HG02840 (cell line): Measurements from ENCODE around the gene VEGFD.

ENCODE experiments used
- ATAC-seq: cut with Tn5 transposase; IDR thresholded peaks from one replicate; pipeline ENCODE4 v1.9.1; 2021; ENCODE audit warnings: mild to moderate bottlenecking, moderate library complexity, moderate number of reproducible peaks; ENCODE audit not compliant: unreplicated experiment, low FRiP score

VEGFD gene

DNA sequence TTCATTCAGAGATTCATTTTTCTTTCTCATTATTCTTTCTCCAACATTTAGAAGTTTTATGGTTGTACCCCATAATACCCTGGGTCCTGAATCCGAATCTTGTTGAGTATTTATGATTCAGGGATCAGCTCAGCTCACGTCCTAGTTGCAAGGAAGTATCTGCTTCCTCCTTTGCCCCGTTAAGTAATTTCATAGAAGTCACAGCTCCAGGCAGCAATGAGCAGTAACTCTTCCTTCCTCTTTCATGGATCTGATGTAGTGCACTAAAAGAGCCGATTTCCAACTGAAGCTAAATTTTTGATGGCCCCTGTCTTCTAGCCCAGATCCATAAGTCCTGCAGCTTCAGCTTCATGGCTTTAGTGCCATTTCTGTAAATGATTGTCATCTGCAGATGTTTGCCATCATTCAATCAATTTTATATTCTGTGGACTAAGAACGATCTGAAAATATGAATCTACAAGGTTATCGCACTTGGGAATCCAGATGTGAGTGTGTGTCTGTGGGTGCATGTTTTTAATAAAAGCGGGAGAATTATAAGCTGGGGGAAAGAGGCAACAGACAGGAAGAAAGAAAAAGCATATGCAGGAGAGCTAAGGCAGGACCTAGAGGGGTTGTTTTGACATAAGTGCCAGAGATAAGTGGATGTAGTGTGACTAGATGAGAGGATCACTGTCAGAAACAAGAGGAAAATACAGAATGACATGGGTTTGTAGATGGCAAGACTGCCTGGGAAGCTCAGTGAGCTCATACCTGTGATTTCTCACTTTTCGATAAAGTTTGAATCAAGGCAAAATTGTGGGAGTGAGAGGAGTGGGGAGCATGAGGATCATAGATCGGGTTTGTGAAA lies 17.5 kb downstream of the VEGFD start:
- ATAC-seq = no peak

DNA sequence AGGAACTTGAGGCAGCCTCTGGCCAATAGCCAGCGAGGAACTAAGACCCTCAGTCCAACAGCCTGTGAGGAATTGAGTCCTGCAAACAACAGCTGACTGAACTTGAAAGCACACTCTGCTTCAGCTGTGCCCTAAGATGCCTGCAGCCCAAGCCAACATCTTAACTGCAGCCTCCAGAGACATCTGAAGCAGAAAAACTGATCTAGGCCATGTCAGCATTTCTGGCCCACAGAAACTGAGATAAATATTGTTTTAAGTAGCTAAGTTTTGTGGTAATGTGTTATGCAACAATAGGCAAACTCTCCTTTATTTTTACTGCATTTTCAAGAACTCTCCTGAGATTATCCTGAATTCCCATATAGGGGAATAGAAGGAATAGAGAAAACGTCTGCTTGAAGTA lies 24.5 kb downstream of the VEGFD start:
- no peak for ATAC-seq

DNA sequence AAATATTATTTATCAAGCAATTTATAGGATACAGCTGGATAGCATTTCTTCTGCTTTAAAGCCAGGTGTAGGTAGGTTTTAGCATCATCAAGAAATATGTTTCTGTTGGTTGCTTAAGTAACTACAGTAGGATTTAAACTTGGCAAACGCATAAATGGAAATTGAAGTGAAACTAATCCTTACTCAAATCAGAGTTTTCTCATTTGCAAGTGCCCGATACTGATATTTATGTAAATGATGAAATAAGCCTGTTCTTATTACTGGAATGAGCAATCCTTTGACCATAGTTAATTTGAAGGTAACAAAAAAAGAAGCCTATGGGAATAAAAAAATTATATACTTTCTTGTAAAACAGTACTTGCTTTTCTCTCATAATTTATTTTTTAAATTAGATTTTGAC lies 25.7 kb downstream of the VEGFD start:
- no peak for ATAC-seq

DNA sequence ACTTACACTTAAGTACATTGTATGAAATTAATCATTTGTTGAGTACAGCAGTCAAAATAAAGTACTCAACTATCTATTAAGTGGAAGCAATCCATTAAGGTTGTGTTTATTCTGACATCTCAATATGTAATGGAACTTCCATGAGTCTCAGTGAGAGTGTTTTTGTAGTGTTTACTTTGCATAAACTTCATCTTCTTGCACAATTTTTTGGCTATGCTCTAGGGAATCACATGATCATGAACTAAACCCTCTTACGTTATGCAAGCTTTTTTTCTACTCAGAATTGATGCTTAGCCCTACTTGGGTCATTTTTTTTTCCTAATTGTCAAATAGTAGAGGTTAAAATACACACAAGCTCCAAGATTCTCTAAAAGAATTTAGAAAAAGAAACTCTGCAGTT lies 27.8 kb downstream of the VEGFD start:
- ATAC-seq = no peak

DNA sequence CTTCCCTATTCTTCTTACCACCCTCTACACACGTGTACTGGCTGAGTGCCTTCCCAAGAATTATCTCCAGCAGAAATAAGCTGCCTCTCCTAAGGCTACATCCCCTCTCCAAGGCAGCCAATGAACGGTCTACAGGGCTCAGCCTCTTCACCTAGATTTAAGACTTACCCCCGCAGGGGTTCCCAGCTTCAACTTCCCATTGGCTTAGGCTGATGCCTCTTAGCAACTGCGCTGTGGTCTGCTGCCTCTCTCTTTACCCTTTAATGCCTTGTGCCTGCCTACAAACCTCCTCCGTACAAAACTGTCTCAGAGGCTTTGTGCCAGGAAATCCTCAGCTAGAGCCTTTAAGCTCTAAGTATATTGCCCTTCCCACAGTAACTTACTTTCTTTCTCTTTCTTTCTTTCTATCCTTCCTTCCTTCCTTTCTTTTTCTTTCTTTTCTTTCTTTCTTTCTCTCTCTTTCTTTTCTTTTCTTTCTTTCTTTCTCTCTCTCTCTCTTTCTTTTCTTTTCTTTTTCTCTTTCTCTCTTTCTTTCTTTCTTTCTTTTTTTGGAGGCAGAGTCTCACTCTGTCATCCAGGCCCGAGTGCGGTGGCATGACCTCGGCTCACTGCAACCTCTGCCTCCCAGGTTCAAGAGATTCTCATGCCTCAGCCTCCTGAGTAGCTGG lies 33.8 kb downstream of the VEGFD start:
- ATAC-seq = no peak

DNA sequence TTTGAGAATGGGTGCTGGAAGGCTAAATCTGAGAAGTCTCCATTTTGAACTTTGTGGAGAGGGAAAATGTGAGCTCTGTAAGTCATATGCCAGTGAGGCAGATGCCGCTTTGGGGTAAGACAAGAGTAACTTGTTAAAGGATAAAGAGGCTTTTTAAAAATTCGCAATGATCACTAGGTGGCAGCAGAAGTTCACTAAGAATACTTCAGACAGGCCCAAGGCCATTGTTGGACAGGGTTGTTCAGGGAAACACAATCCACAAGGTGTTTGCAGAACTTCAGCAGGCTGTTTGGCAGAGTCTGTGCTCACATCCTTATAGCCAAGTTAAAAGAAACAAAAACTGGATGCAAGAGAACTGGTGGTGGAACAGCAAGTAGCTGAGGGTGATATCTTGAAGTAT lies 35.2 kb downstream of the VEGFD start:
- ATAC-seq = no peak

DNA sequence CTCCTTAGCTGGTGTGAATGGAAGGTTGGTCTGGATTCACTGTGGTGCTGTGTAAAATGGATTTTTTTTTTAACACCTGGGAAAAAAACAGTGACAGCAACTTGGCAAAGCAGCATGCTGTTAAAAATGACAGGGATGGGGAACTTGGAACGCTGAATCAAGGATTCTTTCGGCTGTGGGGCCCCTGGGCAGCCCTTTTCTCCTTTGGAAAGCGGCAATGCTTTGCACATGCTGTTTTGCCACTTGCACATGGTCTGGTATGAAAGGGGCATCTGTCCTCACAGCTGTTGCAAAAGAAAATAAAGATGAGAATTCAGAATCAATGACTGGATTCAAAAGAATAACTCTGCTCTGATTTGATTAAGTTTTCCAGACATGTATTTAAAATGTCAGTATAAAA lies 38.2 kb downstream of the VEGFD start:
- no peak for ATAC-seq

DNA sequence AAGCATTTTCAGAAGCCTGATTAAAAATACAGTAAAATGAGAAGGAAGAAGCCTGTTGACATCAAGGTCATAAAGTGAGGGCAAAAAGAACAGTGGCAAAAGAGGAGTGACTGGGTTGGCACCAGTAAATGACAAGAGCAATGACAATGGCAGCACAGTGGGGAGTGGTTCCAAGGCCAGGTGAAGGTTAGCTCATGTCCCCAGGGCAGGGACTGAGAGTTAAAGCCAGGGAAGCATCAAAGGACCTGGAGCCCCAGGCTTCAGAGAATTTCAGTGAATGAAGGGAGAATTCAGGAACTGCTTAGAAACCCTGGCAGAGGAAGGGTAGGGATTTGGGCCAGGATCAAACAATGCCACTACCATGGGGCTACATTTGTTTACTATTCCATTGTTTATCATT lies 40.1 kb downstream of the VEGFD start:
- ATAC-seq = no peak

DNA sequence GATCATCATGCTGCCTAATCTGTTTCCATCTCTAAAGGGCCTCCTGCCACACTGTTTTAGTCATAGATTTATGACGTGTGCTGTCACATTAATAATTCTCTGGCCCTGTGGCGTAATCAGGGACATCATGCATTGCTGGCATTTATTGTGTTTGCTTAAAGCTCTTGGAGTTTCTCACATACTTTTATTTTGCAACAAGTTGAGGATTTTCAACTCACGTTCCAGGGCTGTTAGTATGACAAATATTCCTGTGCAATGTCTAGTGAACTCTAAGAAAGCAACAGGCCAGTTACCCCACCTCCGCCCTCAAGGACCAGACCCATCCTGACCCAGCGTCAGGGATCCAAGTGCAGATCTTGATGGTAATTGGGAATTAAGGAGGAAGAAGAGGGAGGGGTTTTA lies 41.1 kb downstream of the VEGFD start:
- ATAC-seq = no peak

DNA sequence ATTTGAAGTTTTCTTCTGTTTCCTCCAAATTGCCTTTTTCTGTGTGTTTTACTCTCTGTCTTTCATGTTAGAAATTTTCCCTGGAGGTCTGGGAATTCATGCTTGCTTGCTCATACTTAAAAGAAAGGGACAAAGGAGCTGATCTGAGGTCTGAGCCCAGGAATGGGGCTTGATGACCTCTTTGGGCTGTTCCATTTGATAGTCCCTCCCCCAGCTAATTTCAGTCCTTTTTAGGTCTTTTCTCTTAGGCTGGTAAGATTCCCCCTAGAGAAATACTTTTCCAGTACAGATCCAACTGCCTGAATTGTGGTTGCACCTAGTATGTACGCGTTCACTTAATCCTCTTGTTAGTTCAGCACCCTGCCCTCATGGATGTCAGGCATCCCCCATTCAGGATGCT lies 43.3 kb downstream of the VEGFD start:
- no peak for ATAC-seq

DNA sequence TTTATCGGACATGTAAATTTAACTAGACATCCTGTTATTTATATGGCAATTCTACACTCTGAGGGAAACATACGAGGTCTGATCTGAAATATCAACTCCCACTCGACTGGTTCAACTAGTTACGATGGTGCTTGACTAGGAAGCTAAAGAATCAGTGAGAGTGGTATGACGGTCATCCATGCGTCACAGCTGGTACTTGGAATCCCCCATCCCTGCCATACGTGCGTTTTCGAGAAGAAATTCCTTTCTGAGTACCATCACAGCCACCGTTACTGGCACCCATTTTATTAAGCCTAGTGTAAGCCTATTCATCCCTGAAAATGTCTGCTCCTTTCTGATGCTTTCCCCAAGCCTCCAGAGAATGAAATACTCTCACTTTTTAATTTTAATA lies 48.2 kb downstream of the VEGFD start:
- no peak for ATAC-seq

DNA sequence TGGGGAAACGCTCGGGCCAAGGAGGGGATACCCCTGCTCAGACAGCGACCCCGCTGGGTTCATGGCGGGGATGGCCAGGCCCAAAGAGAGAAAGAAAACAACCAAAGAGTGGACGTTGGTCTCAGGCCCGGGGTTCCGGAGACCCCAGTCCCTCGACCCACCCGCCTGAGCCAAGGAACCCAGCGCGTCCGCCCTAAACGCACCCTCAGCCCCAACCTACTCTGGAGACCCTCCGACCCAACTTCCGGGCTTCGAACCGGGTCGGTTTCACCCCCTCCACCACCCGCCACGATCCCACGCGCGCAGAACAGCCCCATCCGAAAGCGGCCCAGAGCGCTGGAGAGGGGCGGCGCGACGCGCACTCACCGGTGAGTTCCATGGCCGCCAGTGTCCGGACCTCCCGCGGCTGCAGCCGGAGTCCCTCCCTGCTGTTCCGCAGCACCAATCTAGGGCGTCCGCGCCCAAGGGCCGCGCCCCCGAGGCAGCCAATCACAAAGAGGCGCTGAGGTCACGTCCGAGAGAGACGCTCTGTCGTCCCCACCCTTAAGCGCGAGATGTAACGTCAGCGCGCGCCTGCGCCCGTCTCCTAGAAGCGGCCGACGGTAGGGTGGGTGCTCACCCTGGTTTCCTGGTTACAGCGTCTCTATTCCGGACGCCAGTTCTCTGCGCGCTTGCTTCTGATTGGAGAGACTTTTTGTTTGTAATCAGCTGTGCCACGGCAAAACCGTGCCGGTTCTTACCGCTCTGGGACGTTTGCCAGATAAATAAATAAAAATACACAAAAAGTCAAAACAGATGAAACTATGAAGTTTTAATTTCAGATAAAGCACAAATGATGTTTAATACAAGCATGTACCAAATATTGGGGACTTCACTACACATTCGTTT lies 48.8 kb downstream of the VEGFD start, which contains the start of gene PIGA:
Gene PIGA, minus strand, starts transcription at position 389 of the 888 bp plus-strand sequence. CDS start 3,593 bp downstream, outside the sequence.
- peak; percentile 100 for ATAC-seq

DNA sequence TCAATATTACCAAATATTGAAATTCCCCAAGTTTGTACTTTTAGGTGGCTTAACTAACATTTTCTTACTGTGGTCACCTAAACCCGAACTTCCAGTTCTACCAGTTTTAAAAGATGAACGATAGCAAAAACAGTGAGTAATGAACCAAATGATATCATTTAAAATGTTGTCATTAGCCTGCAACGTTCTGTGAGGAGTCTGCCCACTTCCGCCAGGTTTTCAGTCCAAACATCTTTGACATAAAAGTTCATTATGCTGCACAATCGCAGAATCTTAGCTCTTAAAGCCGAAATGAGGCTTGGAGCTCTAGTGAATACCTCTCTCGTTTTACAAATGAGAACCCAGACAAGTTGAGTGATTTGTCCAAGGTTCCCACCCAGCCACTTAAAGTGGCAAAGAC lies 49.7 kb downstream of the VEGFD start:
- ATAC-seq = no peak

DNA sequence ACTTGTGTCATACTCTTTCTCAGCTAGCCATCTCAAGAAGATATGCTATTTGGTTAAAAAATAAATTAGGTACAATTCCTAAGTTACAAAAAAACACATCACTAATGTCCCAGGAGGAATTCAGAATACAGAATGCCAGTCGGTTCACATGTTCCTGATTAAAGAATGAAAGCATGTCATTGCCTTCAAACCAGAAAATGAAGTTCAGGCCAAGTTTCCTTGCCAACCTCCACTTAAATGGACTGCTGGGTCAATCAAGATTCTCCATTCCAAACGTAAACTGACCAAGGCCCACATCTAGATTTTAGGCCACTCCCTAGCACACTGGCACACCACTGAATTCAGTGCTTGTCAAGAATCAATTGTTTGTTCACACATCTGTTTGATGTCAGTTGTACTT lies 55.4 kb downstream of the VEGFD start:
- no peak for ATAC-seq

DNA sequence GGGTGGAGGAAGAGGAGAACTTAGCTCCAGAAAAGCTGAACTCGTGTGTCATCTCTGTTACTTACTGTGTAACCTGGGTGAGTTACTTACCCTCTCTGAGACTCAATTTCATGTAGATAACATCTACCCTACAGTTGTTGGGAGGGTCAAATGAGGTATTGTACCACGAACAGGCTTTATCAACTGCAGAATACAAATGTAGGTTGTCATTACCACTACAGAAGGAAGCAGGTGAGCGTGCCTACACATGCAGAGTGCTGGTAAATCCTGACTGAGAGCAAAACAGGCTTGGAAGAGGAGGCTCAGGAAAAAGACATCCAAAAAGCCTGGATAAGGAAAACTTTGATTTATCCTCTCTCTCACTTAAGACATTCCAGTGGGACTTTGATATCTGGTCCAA lies 56.1 kb downstream of the VEGFD start:
- ATAC-seq = no peak

DNA sequence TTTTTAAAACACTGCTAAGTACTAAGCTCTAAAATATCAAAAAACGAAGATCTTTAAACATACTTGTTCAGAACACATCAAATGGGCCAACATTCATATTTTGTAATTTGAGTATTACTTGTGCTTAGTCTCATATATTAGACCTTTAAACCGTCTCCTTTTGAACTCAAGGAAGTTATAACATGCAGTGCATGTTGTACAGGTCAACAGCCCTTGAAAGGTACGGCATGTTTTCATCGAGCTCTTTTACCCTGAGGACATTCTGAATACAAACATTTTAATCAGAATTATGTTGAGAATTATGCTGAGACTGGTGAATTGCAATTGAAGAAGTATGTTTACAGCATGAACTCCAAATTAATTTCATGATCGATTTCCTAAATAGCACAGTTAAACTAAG lies 61.7 kb downstream of the VEGFD start:
- ATAC-seq = no peak

DNA sequence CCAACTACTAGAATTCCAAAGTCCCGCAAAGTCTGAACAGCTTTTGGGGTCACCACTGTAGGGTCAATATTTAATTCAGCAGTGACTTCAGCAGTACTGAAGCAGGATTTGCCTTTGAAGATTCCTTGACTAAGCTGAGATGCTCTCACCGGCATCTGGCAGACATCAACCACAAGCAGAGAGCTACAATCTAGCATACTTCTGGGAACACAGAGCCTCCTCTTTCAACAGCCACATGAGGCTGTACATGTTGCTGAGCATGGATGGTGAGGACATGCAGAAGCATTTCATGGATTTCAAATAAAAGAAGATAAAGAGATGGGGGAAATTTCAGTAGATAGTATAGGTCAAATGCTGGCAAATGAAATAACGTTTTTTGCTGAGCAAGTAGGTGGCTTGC lies 62.1 kb downstream of the VEGFD start:
- ATAC-seq = no peak

DNA sequence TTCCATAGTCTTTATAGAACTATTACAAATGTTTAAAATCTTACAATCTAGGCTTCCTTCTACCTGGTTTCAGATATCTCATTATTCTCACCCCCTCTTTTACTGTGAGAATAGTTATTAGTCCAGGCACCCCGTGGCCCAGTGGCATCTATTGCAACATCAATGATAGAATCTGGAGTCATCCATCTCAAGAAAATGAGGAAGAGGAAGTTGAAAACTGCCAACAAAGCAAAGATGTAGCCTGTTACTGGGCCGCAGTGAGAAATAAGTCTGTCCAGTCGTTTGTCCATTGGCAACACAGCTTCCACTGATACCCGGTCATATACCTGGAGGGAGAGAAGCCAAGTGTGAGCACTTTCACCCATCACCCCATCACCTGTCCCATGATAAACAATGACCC lies 62.8 kb downstream of the VEGFD start:
- no peak for ATAC-seq

DNA sequence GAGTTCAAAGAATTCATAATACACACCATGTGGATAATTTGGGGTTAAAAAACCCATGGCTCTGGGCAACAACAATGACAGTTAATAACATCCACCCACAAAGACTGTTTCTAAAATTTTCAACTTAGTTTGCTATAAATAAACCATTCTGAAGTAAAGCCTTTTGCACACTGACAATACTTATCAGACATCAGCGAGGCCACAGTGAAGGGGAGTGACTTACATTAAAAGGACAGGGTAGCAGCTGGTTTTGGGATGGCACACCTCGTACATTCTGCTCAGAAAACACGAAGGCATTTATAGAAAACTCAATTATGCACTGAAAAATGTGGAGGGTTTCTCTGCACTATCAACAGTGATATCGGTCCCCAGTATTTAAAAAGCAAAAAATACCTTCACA lies 63.9 kb downstream of the VEGFD start:
- no peak for ATAC-seq

DNA sequence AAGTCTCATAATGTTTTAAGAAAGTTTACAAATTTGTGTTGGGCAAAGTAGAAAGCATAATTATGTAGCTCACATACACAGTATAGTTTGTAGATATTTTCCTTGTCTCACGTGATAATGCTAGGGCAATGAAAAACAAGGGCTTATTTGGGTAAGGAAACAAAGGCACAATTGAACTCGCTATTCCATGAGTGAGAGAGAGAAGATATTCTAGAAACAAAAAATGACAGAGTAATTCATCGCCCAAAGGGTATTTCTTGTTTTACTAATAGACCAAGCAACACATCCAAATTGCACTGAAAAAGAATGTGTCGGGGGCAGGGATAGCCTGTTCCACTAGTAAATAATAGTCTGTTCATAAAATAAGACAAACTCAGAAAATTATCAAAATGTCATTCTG lies 65.1 kb downstream of the VEGFD start:
- no peak for ATAC-seq

DNA sequence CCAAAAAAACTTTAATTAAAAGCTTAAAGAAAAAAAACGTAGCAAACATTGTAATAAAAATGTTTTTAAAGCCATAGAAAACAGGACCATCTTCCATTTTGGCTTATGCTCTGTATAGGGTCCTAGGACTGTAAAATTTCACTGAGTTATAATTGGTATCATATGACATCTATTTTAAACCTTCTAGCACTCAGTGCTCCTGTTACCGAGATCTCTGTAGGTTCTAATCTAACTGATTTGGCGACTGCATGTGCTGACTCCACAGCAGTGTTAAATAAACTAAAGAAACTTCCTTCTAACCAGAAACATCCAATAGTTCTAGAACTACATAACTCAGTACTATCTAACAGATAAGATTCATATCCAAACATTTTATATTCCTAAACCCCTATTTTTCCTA lies 68.7 kb downstream of the VEGFD start, which contains the start of gene ASB11:
Gene ASB11, minus strand, starts transcription at position 132 of the 400 bp plus-strand sequence. Its CDS starts 35 bp downstream, at position 97.
- ATAC-seq = no peak
